Erythroblast (primary cell): ENCODE results near the gene LPCAT2.

ENCODE experiments used
- GATA1 ChIP-seq: IDR thresholded peaks from 2 replicates; pipeline ENCODE4 v1.6.1; 2011; ENCODE audit warnings: low read depth, mild to moderate bottlenecking, control low read depth, low read length, moderate library complexity
- POLR2A ChIP-seq: IDR thresholded peaks from 2 replicates; pipeline ENCODE4 v1.6.1; 2011; ENCODE audit warnings: mild to moderate bottlenecking, low read length

DNA sequence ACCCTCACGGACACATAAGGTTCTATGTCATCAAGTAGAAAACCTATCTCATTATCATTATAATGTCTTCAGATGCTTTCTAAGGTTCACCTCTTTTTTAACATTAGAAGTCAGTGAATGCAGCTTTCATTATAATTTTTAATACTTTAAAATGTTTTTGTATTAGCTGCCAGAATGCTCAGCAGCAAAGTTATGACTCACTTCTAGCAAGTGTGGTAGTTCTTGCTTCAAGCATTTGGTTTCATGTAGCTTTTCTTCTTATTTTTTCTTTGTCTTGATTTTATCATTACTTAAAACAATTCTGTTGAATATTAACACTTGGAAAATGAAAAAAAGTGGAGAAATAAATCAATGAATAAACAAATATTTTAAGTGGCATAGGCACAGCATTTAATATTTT is 23.4 kb downstream of the LPCAT2 start:
- TF ChIP-seq POLR2A (no peak), GATA1 (no peak)
